GM23338 (cell line): ENCODE data around the gene PLAAT1. TPM values are rescaled to one million over a fixed set of nuclear protein-coding genes. Genes with fewer than 3 reads are reported as not detected.

ENCODE experiments used
- ATAC-seq: fragments of 200-7000 bp; cut with Tn5 transposase; 3 replicates; pipeline ENCODE4 v1.9.1; 2020
- DNase-seq: peaks from one replicate; pipeline ENCODE4 v3.0.0-alpha.2; 2015; ENCODE audit warnings: low spot score
- H2AFZ ChIP-seq: fragments of 200-600 bp; sonication (generic); 2 replicates; pipeline ENCODE4 v1.8.0; 2016; ENCODE audit warnings: antibody characterized with exemption, mild to moderate bottlenecking, moderate library complexity
- H3F3A ChIP-seq: fragments of 200-600 bp; sonication (generic); replicated peaks from 2 replicates; pipeline ENCODE4 v1.8.0; 2017; ENCODE audit warnings: antibody characterized with exemption, mixed run types, low read depth
- H3K27ac ChIP-seq: fragments of 200-600 bp; sonication (generic); 2 replicates; pipeline ENCODE4 v1.6.1; 2016; ENCODE audit warnings: low read depth
- H3K27me3 ChIP-seq: fragments of 200-600 bp; sonication (generic); 2 replicates; pipeline ENCODE4 v1.8.0; 2016; ENCODE audit warnings: mild to moderate bottlenecking, mixed run types, moderate library complexity; ENCODE audit not compliant: insufficient read depth
- H3K36me3 ChIP-seq: fragments of 200-600 bp; sonication (generic); 2 replicates; pipeline ENCODE4 v1.8.0; 2016; ENCODE audit warnings: mild to moderate bottlenecking; ENCODE audit not compliant: insufficient read depth
- H3K4me1 ChIP-seq: fragments of 200-600 bp; sonication (generic); 2 replicates; pipeline ENCODE4 v1.8.0; 2016; ENCODE audit warnings: mild to moderate bottlenecking, moderate library complexity; ENCODE audit not compliant: insufficient read depth
- H3K4me2 ChIP-seq: fragments of 200-600 bp; sonication (generic); 2 replicates; pipeline ENCODE4 v1.7.1; 2017; ENCODE audit warnings: mixed run types
- H3K4me3 ChIP-seq: fragments of 200-600 bp; sonication (generic); 2 replicates; pipeline ENCODE4 v1.6.1; 2016; ENCODE audit warnings: mixed run types
- H3K79me2 ChIP-seq: fragments of 200-600 bp; sonication (generic); replicated peaks from 2 replicates; pipeline ENCODE4 v1.8.0; 2017; ENCODE audit warnings: mild to moderate bottlenecking; ENCODE audit not compliant: insufficient read depth
- H3K9me2 ChIP-seq: fragments of 200-600 bp; sonication (generic); 2 replicates; pipeline ENCODE4 v1.8.0; 2017; ENCODE audit not compliant: insufficient read depth
- H4K20me1 ChIP-seq: fragments of 200-600 bp; sonication (generic); replicated peaks from 2 replicates; pipeline ENCODE4 v1.8.0; 2017; ENCODE audit warnings: mild to moderate bottlenecking; ENCODE audit not compliant: insufficient read depth
- H3K27ac Mint-ChIP-seq: 2 replicates; pipeline ENCODE4 v1.8.0; 2020; ENCODE audit warnings: inconsistent platforms, mild to moderate bottlenecking, moderate library complexity, mixed read lengths
- H3K27me3 Mint-ChIP-seq: 3 replicates; pipeline ENCODE4 v1.8.0; 2022; ENCODE audit warnings: low read depth, mild to moderate bottlenecking, moderate library complexity, mixed read lengths, inconsistent platforms; ENCODE audit not compliant: insufficient read depth, poor library complexity
- H3K36me3 Mint-ChIP-seq: 3 replicates; pipeline ENCODE4 v1.8.0; 2021; ENCODE audit warnings: low read depth, mild to moderate bottlenecking, inconsistent platforms, moderate library complexity, mixed read lengths
- H3K4me1 Mint-ChIP-seq: 3 replicates; pipeline ENCODE4 v1.8.0; 2020; ENCODE audit warnings: mild to moderate bottlenecking, inconsistent platforms, mixed read lengths
- H3K4me3 Mint-ChIP-seq: 3 replicates; pipeline ENCODE4 v1.8.0; 2021; ENCODE audit warnings: moderate library complexity, mild to moderate bottlenecking, inconsistent platforms, mixed read lengths
- H3K9me3 Mint-ChIP-seq: 3 replicates; pipeline ENCODE4 v1.8.0; 2020; ENCODE audit warnings: moderate library complexity, mild to moderate bottlenecking, inconsistent platforms, mixed read lengths
- EZH2 ChIP-seq: fragments of 200-600 bp; sonication (generic); IDR thresholded peaks from one replicate; pipeline ENCODE4 v1.8.0; 2017; ENCODE audit warnings: antibody characterized with exemption, mild to moderate bottlenecking, low read depth; ENCODE audit not compliant: unreplicated experiment
- JUNB ChIP-seq: IDR thresholded peaks from one replicate; pipeline ENCODE4 v1.6.1; 2016; ENCODE audit warnings: antibody characterized with exemption; ENCODE audit not compliant: unreplicated experiment
- NANOG ChIP-seq: IDR thresholded peaks from 2 replicates; pipeline ENCODE4 v1.6.1; 2016; ENCODE audit warnings: antibody characterized with exemption, borderline replicate concordance
- POLR2AphosphoS5 ChIP-seq: IDR thresholded peaks from 2 replicates; pipeline ENCODE4 v1.6.1; 2016; ENCODE audit warnings: antibody characterized with exemption, low read depth
- ZNF114 ChIP-seq: fragments of 250-450 bp; sonication (Bioruptor Pico); IDR thresholded peaks from 2 replicates; pipeline ENCODE4 v1.5.0; 2020; ENCODE audit warnings: mild to moderate bottlenecking, moderate library complexity
- ZNF331 ChIP-seq: fragments of 250-450 bp; sonication (Bioruptor Pico); IDR thresholded peaks from 2 replicates; pipeline ENCODE4 v1.5.0; 2020; ENCODE audit warnings: low read depth, mild to moderate bottlenecking, moderate library complexity
- polyA plus RNA-seq: library from polyadenylated mRNA; unstranded; fragments of >200 nt; fragmentation: Nextera tagmentation; extraction: Ambion mirVana; gene quantifications from 2 replicates; pipeline ENCODE4 v1.2.1, GENCODE V29; 2016
- total RNA-seq: library from RNA; depleted of rRNA; stranded (reverse); fragments of >200 nt; shearing (Covaris generic); gene quantifications from 2 replicates; pipeline ENCODE4 v1.2.3, GENCODE V29; 2014
- TF ChIP-seq, protein P1 (sequence below): IDR thresholded peaks from 2 replicates; pipeline ENCODE4 v1.6.1; 2016; ENCODE audit warnings: antibody characterized with exemption
- TF ChIP-seq, protein P2 (sequence below): fragments of 250-450 bp; sonication (Bioruptor Pico); IDR thresholded peaks from 2 replicates; pipeline ENCODE4 v1.5.0; 2020; ENCODE audit warnings: mild to moderate bottlenecking, moderate library complexity

Gene PLAAT1
- total and polyA plus RNA-seq, 2 experiments from 2014 or later, result 5.4 to 6.7 TPM

DNA sequence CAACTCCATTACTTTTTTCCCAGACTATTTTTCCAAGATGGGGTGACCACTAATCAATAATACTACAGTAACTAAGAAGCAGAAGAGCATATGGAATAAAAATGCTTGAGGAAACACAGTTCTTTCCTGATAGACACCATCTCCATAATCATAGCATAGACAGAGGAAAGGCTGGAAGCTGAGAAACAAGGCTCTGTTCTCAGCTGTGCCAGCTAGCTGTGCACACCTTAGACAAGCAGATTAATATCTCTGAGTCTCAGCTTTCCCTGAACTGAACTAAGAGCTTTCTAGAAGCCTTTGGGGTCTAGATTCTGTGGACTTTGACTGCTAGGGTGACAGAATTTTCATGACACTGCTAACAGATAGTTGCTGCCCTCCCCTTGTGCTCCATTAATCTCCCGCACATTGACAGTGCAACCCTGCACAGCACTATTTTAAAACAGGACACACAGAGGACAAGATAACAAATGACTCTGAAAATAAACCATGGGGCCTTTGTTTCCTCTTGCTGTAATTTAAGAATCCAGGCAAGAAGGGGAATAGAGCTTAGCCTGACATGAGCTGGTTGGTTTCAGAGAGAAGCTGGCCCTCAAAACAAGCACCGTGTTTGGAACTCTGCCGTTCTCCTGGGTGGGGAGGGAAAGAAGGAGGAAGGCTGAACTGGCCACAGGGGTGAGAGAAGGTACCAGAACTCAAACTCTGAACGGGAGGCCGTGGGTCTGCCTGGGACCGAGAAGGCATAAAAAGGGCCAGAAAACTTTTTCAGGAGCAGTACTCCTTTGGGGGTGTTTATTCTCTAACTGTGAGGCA, 70.1 kb downstream of the PLAAT1 start:
- H3K4me3 Mint-ChIP-seq, result no peak overlapping the region
- TF ChIP-seq JUNB (no peak), ZNF114 (CRISPR knock-in tag) (no peak), NANOG (no peak), POLR2AphosphoS5 (no peak)
- TF ChIP-seq, protein P1, sequence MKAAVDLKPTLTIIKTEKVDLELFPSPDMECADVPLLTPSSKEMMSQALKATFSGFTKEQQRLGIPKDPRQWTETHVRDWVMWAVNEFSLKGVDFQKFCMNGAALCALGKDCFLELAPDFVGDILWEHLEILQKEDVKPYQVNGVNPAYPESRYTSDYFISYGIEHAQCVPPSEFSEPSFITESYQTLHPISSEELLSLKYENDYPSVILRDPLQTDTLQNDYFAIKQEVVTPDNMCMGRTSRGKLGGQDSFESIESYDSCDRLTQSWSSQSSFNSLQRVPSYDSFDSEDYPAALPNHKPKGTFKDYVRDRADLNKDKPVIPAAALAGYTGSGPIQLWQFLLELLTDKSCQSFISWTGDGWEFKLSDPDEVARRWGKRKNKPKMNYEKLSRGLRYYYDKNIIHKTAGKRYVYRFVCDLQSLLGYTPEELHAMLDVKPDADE, result no peak
- no peak overlapping the region for H3K27ac Mint-ChIP-seq
- no peaks in the 10 kb centered on the region for H3F3A ChIP-seq
- H3K9me3 Mint-ChIP-seq, result no peaks in the 10 kb centered on the region
- H3K9me2 ChIP-seq, result no peaks in the 10 kb centered on the region; the same call in 1 of the 2 replicates
- no peaks in the 10 kb centered on the region for H3K79me2 ChIP-seq
- H3K36me3 Mint-ChIP-seq, result no peaks in the 10 kb centered on the region
- no peak overlapping the region for H3K27ac ChIP-seq
- H3K4me3 ChIP-seq, result no peak overlapping the region
- H4K20me1 ChIP-seq, result no peaks in the 10 kb centered on the region
- H3K4me1 Mint-ChIP-seq, result peaks cover 12% of the 10 kb centered on the region
- H3K36me3 ChIP-seq, result no peaks in the 10 kb centered on the region
- ATAC-seq (no peak), DNase-seq (no peak)
- H3K27me3 Mint-ChIP-seq, result peaks cover 2% of the 10 kb centered on the region
- H3K27me3 ChIP-seq, result no peaks in the 10 kb centered on the region
- peaks cover 14% of the 10 kb centered on the region for H3K4me1 ChIP-seq
- no peak overlapping the region for H3K4me2 ChIP-seq
- H2AFZ ChIP-seq, result peak overlapping the region; percentile 6; the same call in 1 of the 2 replicates

GRCh38 chr3:193313061-193313958, 72.3 kb downstream of the PLAAT1 start:
- no peaks in the 10 kb centered on the region for H4K20me1 ChIP-seq
- Mint-ChIP-seq H3K4me1 (peaks cover 12% of the 10 kb centered on the region), H3K9me3 (no peaks in the 10 kb centered on the region), H3K27me3 (peaks cover 2% of the 10 kb centered on the region), H3K4me3 (no peak overlapping the region), H3K27ac (no peak overlapping the region; the same call in 1 of the 2 replicates), H3K36me3 (no peaks in the 10 kb centered on the region)
- H3K27me3 ChIP-seq, result no peaks in the 10 kb centered on the region
- DNase-seq (peak; percentile 3), ATAC-seq (peak; percentile 43)
- 0 out of 2 replicates have a peak overlapping the region, but pooled peaks have one; percentile 27 for H3K4me2 ChIP-seq
- no peaks in the 10 kb centered on the region; the same call in 1 of the 2 replicates for H3K9me2 ChIP-seq
- no peak overlapping the region for H3K27ac ChIP-seq
- H3K4me1 ChIP-seq, result peaks cover 14% of the 10 kb centered on the region
- H3K36me3 ChIP-seq, result no peaks in the 10 kb centered on the region
- H3K79me2 ChIP-seq, result no peaks in the 10 kb centered on the region
- peak overlapping the region; percentile 73 for H2AFZ ChIP-seq
- no peak overlapping the region for H3K4me3 ChIP-seq
- no peaks in the 10 kb centered on the region for H3F3A ChIP-seq
- TF ChIP-seq JUNB (no peak), NANOG (no peak), EZH2 (no peak), ZNF331 (CRISPR knock-in tag) (no peak)
- TF ChIP-seq, protein P2, sequence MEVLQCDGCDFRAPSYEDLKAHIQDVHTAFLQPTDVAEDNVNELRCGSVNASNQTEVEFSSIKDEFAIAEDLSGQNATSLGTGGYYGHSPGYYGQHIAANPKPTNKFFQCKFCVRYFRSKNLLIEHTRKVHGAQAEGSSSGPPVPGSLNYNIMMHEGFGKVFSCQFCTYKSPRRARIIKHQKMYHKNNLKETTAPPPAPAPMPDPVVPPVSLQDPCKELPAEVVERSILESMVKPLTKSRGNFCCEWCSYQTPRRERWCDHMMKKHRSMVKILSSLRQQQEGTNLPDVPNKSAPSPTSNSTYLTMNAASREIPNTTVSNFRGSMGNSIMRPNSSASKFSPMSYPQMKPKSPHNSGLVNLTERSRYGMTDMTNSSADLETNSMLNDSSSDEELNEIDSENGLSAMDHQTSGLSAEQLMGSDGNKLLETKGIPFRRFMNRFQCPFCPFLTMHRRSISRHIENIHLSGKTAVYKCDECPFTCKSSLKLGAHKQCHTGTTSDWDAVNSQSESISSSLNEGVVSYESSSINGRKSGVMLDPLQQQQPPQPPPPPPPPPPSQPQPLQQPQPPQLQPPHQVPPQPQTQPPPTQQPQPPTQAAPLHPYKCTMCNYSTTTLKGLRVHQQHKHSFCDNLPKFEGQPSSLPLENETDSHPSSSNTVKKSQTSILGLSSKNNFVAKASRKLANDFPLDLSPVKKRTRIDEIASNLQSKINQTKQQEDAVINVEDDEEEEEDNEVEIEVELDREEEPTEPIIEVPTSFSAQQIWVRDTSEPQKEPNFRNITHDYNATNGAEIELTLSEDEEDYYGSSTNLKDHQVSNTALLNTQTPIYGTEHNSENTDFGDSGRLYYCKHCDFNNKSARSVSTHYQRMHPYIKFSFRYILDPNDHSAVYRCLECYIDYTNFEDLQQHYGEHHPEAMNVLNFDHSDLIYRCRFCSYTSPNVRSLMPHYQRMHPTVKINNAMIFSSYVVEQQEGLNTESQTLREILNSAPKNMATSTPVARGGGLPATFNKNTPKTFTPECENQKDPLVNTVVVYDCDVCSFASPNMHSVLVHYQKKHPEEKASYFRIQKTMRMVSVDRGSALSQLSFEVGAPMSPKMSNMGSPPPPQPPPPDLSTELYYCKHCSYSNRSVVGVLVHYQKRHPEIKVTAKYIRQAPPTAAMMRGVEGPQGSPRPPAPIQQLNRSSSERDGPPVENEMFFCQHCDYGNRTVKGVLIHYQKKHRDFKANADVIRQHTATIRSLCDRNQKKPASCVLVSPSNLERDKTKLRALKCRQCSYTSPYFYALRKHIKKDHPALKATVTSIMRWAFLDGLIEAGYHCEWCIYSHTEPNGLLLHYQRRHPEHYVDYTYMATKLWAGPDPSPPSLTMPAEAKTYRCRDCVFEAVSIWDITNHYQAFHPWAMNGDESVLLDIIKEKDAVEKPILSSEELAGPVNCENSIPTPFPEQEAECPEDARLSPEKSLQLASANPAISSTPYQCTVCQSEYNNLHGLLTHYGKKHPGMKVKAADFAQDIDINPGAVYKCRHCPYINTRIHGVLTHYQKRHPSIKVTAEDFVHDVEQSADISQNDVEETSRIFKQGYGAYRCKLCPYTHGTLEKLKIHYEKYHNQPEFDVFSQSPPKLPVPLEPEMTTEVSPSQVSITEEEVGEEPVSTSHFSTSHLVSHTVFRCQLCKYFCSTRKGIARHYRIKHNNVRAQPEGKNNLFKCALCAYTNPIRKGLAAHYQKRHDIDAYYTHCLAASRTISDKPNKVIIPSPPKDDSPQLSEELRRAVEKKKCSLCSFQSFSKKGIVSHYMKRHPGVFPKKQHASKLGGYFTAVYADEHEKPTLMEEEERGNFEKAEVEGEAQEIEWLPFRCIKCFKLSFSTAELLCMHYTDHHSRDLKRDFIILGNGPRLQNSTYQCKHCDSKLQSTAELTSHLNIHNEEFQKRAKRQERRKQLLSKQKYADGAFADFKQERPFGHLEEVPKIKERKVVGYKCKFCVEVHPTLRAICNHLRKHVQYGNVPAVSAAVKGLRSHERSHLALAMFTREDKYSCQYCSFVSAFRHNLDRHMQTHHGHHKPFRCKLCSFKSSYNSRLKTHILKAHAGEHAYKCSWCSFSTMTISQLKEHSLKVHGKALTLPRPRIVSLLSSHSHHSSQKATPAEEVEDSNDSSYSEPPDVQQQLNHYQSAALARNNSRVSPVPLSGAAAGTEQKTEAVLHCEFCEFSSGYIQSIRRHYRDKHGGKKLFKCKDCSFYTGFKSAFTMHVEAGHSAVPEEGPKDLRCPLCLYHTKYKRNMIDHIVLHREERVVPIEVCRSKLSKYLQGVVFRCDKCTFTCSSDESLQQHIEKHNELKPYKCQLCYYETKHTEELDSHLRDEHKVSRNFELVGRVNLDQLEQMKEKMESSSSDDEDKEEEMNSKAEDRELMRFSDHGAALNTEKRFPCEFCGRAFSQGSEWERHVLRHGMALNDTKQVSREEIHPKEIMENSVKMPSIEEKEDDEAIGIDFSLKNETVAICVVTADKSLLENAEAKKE (CRISPR knock-in tag), result no peak
